Keratinocyte (primary cell): ENCODE measurements around the gene SFRP2.

Source experiments
- EZH2 ChIP-seq: IDR thresholded peaks from one replicate; pipeline ENCODE4 v1.6.1; 2012; ENCODE audit warnings: inconsistent platforms, mild to moderate bottlenecking, low read length, moderate library complexity
- TF ChIP-seq, protein P1 (sequence below), 3 experiments: IDR thresholded peaks in 1 of 3; conservative IDR thresholded peaks in 1 of 3; optimal IDR thresholded peaks in 1 of 3; 2 replicates in 2 of 3; 3 replicates in 1 of 3; pipeline versions ENCODE3 to v1.5.1; 2011; ENCODE audit warnings: low read length in 3 of 3, mild to moderate bottlenecking in 3 of 3, moderate library complexity in 2 of 3, control low read depth in 1 of 3, inconsistent platforms in 1 of 3; ENCODE audit not compliant: insufficient read depth in 2 of 3; ENCODE audit errors: extremely low read depth in 1 of 3

DNA sequence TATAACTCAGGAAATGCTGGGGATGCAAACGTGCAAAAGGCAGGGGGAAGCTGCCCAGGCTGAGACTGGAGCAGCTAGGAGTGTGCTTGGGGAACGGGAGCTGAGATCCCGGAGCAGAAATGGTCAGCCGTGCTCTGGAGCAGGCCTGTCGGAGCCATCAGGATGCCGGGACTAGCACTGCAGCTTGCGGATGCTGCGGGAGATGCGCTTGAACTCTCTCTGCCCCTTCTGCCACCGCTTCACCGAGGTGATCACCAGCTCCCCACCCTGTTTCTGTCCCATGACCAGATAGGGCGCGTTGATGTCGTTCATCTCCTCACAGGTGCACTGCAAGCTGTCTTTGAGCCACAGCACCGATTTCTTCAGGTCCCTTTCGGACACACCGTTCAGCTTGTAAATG lies 7.6 kb downstream of the SFRP2 start:
- TF ChIP-seq, protein P1, sequence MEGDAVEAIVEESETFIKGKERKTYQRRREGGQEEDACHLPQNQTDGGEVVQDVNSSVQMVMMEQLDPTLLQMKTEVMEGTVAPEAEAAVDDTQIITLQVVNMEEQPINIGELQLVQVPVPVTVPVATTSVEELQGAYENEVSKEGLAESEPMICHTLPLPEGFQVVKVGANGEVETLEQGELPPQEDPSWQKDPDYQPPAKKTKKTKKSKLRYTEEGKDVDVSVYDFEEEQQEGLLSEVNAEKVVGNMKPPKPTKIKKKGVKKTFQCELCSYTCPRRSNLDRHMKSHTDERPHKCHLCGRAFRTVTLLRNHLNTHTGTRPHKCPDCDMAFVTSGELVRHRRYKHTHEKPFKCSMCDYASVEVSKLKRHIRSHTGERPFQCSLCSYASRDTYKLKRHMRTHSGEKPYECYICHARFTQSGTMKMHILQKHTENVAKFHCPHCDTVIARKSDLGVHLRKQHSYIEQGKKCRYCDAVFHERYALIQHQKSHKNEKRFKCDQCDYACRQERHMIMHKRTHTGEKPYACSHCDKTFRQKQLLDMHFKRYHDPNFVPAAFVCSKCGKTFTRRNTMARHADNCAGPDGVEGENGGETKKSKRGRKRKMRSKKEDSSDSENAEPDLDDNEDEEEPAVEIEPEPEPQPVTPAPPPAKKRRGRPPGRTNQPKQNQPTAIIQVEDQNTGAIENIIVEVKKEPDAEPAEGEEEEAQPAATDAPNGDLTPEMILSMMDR (optimal IDR thresholded peaks at IDR 0.05 in 1 of 3, IDR thresholded peaks at IDR 0.05 in 1 of 3, conservative IDR thresholded peaks at IDR 0.05 in 1 of 3; ENCODE audit: extremely low read depth in 1 of 3, insufficient read depth in 2 of 3, low read length in 3 of 3) = no peak
- TF ChIP-seq EZH2 = no peak
